Common myeloid progenitor, CD34-positive (primary cell): ENCODE results near the gene RINL.
"Not testable (repeated sequence)": the region's sequence is repeated elsewhere in the genome, so short reads cannot be mapped to it uniquely, and the experiment has no call there.

Experiments used
- CTCF ChIA-PET: fragments of 350-600 bp; sonication (Branson Sonifier 250); formaldehyde crosslinking; loops from one replicate; lab custom pipeline; 2021; ENCODE audit warnings: antibody characterized with exemption; lab: Charles Lee
- POLR2A ChIA-PET: fragments of 350-600 bp; sonication (Branson Sonifier 250); formaldehyde crosslinking; loops from one replicate; lab custom pipeline; 2021; ENCODE audit warnings: antibody characterized with exemption; lab: Charles Lee
- DNase-seq, 3 donors: peaks; one replicate each; pipeline versions ENCODE4 v3.0.0 to v3.0.0-alpha.2; 2013
- H3K27ac ChIP-seq, 2 experiments: 1 replicate in 1 of 2; 2 replicates in 1 of 2; pipeline ENCODE4 v1.7.0; 2013; ENCODE audit warnings: inconsistent platforms in 2 of 2, low read length in 2 of 2, mild to moderate bottlenecking in 2 of 2, low read depth in 1 of 2, moderate library complexity in 1 of 2; ENCODE audit not compliant: severe bottlenecking in 2 of 2, insufficient read depth in 1 of 2, poor library complexity in 1 of 2
- H3K27me3 ChIP-seq, 5 experiments: replicated peaks in 2 of 5; 1 replicate in 3 of 5; 2 replicates in 2 of 5; pipeline versions ENCODE4 v1.6.1 to v1.7.0; 2013; ENCODE audit warnings: low read length in 4 of 5, mild to moderate bottlenecking in 2 of 5, moderate library complexity in 2 of 5, inconsistent platforms in 1 of 5; ENCODE audit not compliant: insufficient read depth in 5 of 5, control insufficient read depth in 4 of 5
- H3K36me3 ChIP-seq, 4 experiments: 1 replicate in 2 of 4; 2 replicates in 2 of 4; pipeline versions ENCODE4 v1.6.1 to v1.7.0; 2013; ENCODE audit warnings: low read length in 3 of 4, control low read depth in 1 of 4, mild to moderate bottlenecking in 1 of 4; ENCODE audit not compliant: control insufficient read depth in 4 of 4, insufficient read depth in 4 of 4
- H3K4me1 ChIP-seq, 4 experiments: 1 replicate in 3 of 4; 2 replicates in 1 of 4; pipeline versions ENCODE4 v1.6.1 to v1.7.1; 2013; ENCODE audit warnings: low read length in 3 of 4, mild to moderate bottlenecking in 3 of 4, control low read depth in 1 of 4, inconsistent platforms in 1 of 4, moderate library complexity in 1 of 4; ENCODE audit not compliant: control insufficient read depth in 4 of 4, insufficient read depth in 4 of 4; ENCODE audit errors: control extremely low read depth in 1 of 4
- H3K4me3 ChIP-seq, 7 experiments: 1 replicate in 4 of 7; 2 replicates in 3 of 7; pipeline versions ENCODE4 v1.5.1 to v1.7.0; 2013; ENCODE audit warnings: mild to moderate bottlenecking in 7 of 7, low read length in 6 of 7, moderate library complexity in 6 of 7, inconsistent platforms in 2 of 7, low read depth in 2 of 7, control low read depth in 1 of 7; ENCODE audit not compliant: insufficient read depth in 4 of 7, control insufficient read depth in 1 of 7; ENCODE audit errors: extremely low read depth in 1 of 7
- H3K9me3 ChIP-seq, 5 experiments: 1 replicate in 4 of 5; 2 replicates in 1 of 5; pipeline versions ENCODE4 v1.6.1 to v1.7.1; 2013; ENCODE audit warnings: low read length in 4 of 5, mild to moderate bottlenecking in 2 of 5, inconsistent platforms in 1 of 5, low read depth in 1 of 5, moderate library complexity in 1 of 5; ENCODE audit not compliant: control insufficient read depth in 4 of 5, insufficient read depth in 2 of 5; ENCODE audit errors: control extremely low read depth in 1 of 5
- WGBS: methylation state at CpG from one replicate; pipeline ENCODE4 v1.1.5; 2013; ENCODE audit not compliant: insufficient coverage; 5-methylcytosine and 5-hydroxymethylcytosine counted together

Gene RINL

GRCh38 chr19:38875656-38876395, 2.2 kb downstream of the RINL start:
- Histone ChIP-seq H3K4me1 (peaks cover 0 to 43% (median 22%) of the 10 kb centered on the region in 4 experiments), H3K4me3 (no peak overlapping the region), H3K9me3 (no peaks in the 10 kb centered on the region), H3K27ac (no peak overlapping the region), H3K27me3 (no peaks in the 10 kb centered on the region), H3K36me3 (peaks cover 0 to 7% (median 0%) of the 10 kb centered on the region in 4 experiments)
- peak in 1 of 3 donors; percentile 31 for DNase-seq
- POLR2A ChIA-PET: interaction anchor here (0.7 kb wide), 1 partner anchor 482 kb away, joined by 13 read pairs; no protein-coding TSS in a partner anchor
- CTCF ChIA-PET: interaction anchor here (0.5 to 3.8 kb wide), 7 partner anchors 9 to 405 kb away, joined by 3 to 20 read pairs (median 8); partner anchors contain the start of genes MRPS12 and SARS2
- whole genome bisulfite sequencing: 100% methylated on average over 3 of the region's 6 CpGs

DNA sequence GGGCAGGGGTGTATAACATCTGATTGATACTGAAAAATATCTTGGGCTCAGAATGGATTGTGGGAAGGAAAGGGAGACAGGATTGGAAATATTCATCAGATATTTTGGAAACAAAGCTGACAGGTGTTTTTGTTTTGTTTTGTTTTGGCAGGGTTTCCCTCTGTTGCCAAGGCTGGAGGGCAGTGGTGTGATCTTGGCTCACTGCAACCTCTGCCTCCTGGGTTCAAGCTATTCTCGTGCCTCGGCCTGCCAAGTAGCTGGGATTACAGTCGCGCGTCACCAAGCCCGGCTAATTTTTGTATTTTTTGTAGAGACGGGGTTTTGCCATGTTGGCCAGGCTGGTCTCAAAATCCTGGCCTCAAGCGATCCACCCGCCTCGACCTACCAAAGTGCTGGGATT, 4.7 kb downstream of the RINL start:
- H3K27ac ChIP-seq, H3K4me3 ChIP-seq, DNase-seq, H3K27me3 ChIP-seq, POLR2A ChIA-PET, H3K9me3 ChIP-seq, H3K36me3 ChIP-seq: not testable (repeated sequence)
- H3K4me1 ChIP-seq: peaks cover 0 to 41% (median 30%) of the 10 kb centered on the region in 4 experiments
- 99% methylated on average over 10 of the region's 10 CpGs for WGBS
- CTCF ChIA-PET: interaction anchor here (0.9 to 3.2 kb wide), 3 partner anchors 10 to 104 kb away, joined by 3 to 20 read pairs (median 3); no protein-coding TSS in a partner anchor

- Histone ChIP-seq H3K4me1 (peaks cover 0 to 29% (median 27%) of the 10 kb centered on the region in 4 experiments), H3K27me3 (no peaks in the 10 kb centered on the region), H3K9me3 (no peaks in the 10 kb centered on the region), H3K27ac (no peak overlapping the region), H3K4me3 (peak overlapping the region in 3 of 7 experiments; percentile 28 to 82 (median 73)), H3K36me3 (peaks cover 0 to 4% (median 0%) of the 10 kb centered on the region in 4 experiments)
- POLR2A ChIA-PET: no interaction called here
- 89% methylated on average over 14 of the region's 19 CpGs for WGBS
- no peak for DNase-seq
- CTCF ChIA-PET: interaction anchor here (0.5 to 2.9 kb wide), 10 partner anchors 8 to 468 kb away, joined by 3 to 19 read pairs (median 6); partner anchors contain the start of genes MRPS12, RINL and SARS2
Measured at GRCh38 chr19:38870612-38871011, 7.5 kb downstream of the RINL start.

DNA sequence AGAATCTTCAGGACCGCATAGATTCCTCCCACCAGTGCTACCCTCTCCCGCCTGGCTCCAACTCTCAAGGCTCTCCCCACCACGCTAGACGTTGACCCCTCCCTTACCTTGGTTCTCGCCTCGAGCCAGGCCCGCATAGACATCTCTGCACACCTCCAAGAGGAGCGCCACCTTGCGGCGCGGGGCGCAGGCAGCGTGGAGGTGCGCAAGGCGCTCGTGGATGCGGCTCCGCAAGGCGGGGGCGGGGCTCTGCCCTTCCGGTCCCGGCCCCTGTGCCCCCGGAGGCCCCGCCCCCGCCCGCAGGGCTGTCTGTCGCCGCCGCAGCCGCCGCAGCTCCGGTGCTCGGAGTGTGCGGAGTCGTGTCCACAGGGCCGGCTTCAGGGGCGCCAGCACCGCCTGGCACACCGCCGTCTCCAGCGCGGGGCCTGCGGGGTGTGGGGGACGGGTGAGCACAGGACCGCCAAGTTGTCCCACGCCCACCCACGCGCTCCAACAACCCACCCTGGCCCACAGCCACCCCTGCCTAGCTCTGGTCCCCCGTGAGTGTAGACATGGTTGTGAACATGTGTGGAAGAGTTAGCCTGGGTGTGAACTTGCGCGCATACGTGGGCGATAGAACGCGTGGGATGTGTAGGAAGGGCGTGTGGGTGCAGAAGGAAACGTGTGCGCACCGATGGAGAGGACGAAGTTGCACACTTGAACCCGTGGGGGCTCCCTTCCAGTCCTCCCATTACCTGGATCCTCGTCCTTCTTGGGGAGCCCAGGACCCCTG, 8.1 kb downstream of the RINL start:
- H3K27me3 ChIP-seq: no peaks in the 10 kb centered on the region
- H3K9me3 ChIP-seq: no peaks in the 10 kb centered on the region
- H3K4me1 ChIP-seq: peaks cover 0 to 34% (median 31%) of the 10 kb centered on the region in 4 experiments
- H3K27ac ChIP-seq: no peak overlapping the region
- H3K36me3 ChIP-seq: peaks cover 0 to 4% (median 0%) of the 10 kb centered on the region in 4 experiments
- peak overlapping the region; percentile 1 to 82 (median 61) for H3K4me3 ChIP-seq
- ChIA-PET CTCF (interaction anchor here (0.5 to 2.9 kb wide), 13 partner anchors 9 to 468 kb away, joined by 3 to 19 read pairs (median 7); partner anchors contain the start of genes MRPS12, RINL and SARS2), POLR2A (interaction anchor here (1.0 to 1.3 kb wide), 3 partner anchors 9 to 21 kb away, joined by 4 to 6 read pairs (median 5); partner anchors contain the start of gene RINL)
- WGBS: 21% methylated on average over 52 of the region's 62 CpGs
- DNase-seq: peak; percentile 90 to 91 (median 91)

DNA sequence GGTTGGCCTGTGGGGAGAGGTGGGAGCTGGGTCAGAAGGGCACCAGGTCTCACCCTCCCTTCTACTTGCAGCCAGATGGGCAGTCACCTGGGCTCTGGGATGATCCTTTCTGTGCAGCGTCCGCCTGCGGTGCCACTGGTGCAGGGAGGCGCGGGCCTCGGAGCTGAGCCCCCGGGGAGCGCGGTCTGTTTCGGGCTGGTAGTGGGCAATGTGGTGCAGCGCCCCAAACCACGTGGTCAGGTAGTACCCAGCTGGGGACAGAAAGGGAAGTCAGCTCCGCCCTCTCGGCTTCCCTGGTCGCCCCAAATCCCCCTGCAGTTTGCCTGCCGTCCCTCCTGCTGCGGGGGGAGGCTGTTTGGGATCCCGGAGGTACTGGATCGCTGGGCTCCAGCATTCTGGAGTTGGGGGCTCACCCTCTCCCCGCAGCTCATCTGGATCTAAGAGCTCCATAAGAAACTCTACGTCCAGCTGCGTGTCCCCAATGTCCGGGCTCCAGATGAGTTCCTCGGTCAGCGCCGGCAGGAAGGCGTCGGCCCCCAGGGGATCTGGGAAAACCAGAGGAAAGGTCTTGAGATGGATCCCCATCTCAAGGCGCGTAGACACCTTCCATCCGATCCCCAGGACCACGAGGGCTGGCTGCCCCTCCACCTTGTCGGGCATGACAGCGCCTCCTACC, 8.8 kb downstream of the RINL start:
- Histone ChIP-seq H3K4me3 (peak overlapping the region; percentile 15 to 82 (median 61)), H3K27me3 (no peaks in the 10 kb centered on the region), H3K36me3 (peaks cover 0 to 4% (median 0%) of the 10 kb centered on the region in 4 experiments), H3K27ac (no peak overlapping the region), H3K9me3 (no peaks in the 10 kb centered on the region), H3K4me1 (peaks cover 0 to 42% (median 38%) of the 10 kb centered on the region in 4 experiments)
- CTCF ChIA-PET: interaction anchor here (0.8 to 2.9 kb wide), 13 partner anchors 9 to 135 kb away, joined by 3 to 19 read pairs (median 7); partner anchors contain the start of gene RINL
- peak in 2 of 3 donors; percentile 70 to 77 for DNase-seq
- POLR2A ChIA-PET: interaction anchor here (0.5 to 1.3 kb wide), 4 partner anchors 9 to 20 kb away, joined by 3 to 6 read pairs (median 4); partner anchors contain the start of gene RINL
- WGBS: 3% methylated on average over 34 of the region's 34 CpGs

DNA sequence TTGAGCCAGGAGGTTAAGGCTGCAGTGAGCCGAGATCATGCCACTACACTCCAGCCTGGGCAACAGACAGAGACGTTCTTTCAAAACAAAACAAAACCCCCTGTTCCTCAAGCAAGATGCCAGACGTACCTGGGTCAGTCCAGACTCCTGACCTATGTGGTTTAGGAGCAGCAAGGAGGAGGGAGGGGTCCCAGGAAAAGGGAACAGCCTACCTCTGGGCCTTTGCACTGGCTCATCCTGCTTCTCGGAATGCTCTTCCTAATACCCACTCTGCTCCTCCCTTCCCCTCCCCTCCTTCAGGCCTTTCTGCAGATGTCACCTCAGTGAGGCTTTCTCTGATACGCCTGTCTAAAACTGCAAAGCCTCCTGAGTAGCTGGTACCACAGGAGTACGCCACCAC, 9.5 kb downstream of the RINL start:
- no peak for DNase-seq
- no peaks in the 10 kb centered on the region for H3K9me3 ChIP-seq
- H3K36me3 ChIP-seq: peaks cover 0 to 4% (median 0%) of the 10 kb centered on the region in 4 experiments
- 90% methylated on average over 2 of the region's 6 CpGs for WGBS
- no peak overlapping the region for H3K27ac ChIP-seq
- H3K4me1 ChIP-seq: peaks cover 0 to 43% (median 39%) of the 10 kb centered on the region in 4 experiments
- ChIA-PET POLR2A (interaction anchor here (1.0 to 1.3 kb wide), 3 partner anchors 10 to 20 kb away, joined by 4 to 6 read pairs (median 5); partner anchors contain the start of gene RINL), CTCF (interaction anchor here (0.8 to 2.9 kb wide), 12 partner anchors 8 to 84 kb away, joined by 3 to 19 read pairs (median 6); partner anchors contain the start of gene RINL)
- H3K27me3 ChIP-seq: no peaks in the 10 kb centered on the region
- H3K4me3 ChIP-seq: peak overlapping the region in 1 of 7 experiments; percentile 82
